ENCODE measurements around the gene XCL2. TPM values are rescaled to one million over a fixed set of nuclear protein-coding genes. Genes with fewer than 3 reads are reported as not detected.

Gene XCL2
- total RNA-seq, 2 donors from 2014 or later = not detected

- no peaks in the 10 kb centered on the region for H3K4me1 ChIP-seq
- H3K36me3 ChIP-seq = no peaks in the 10 kb centered on the region
- H3K4me3 ChIP-seq = no peak overlapping the region
- no peaks in the 10 kb centered on the region for H3K9me3 ChIP-seq
- no peak overlapping the region for H3K27ac ChIP-seq
- H3K27me3 ChIP-seq = no peaks in the 10 kb centered on the region
- DNase-seq (ENCODE audit: low spot score) = no peak
- TF ChIP-seq, protein P1, sequence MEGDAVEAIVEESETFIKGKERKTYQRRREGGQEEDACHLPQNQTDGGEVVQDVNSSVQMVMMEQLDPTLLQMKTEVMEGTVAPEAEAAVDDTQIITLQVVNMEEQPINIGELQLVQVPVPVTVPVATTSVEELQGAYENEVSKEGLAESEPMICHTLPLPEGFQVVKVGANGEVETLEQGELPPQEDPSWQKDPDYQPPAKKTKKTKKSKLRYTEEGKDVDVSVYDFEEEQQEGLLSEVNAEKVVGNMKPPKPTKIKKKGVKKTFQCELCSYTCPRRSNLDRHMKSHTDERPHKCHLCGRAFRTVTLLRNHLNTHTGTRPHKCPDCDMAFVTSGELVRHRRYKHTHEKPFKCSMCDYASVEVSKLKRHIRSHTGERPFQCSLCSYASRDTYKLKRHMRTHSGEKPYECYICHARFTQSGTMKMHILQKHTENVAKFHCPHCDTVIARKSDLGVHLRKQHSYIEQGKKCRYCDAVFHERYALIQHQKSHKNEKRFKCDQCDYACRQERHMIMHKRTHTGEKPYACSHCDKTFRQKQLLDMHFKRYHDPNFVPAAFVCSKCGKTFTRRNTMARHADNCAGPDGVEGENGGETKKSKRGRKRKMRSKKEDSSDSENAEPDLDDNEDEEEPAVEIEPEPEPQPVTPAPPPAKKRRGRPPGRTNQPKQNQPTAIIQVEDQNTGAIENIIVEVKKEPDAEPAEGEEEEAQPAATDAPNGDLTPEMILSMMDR (IDR thresholded peaks at IDR 0.05) = no peak
These were observed 36.0 kb downstream of the XCL2 start for GRCh38 chr1:168507828-168508227.

DNA sequence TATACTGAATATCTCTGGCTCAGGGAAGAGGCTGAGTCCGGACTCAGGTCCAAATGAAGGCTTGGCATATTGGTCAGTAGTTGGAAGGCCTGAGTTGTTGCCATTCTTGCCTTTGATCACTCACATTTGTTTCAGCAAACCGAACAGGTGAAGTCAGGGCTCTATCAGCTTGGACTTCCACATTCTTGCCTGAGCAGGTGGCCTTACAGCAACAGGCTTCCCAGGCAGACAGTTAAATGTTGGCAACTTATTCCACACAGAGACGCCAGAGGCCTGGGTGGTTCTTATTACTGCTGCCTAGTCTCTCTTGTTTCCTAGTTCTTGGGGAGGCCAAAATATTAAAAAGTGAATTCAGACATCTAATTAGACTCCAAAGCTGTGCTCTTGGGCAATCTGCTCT lies 36.6 kb downstream of the XCL2 start:
- no peak overlapping the region for H3K27ac ChIP-seq
- no peak for DNase-seq (ENCODE audit: low spot score)
- no peaks in the 10 kb centered on the region for H3K4me1 ChIP-seq
- TF ChIP-seq, protein P1 (IDR thresholded peaks at IDR 0.05) = no peak
- no peaks in the 10 kb centered on the region for H3K9me3 ChIP-seq
- H3K27me3 ChIP-seq = no peaks in the 10 kb centered on the region
- no peaks in the 10 kb centered on the region for H3K36me3 ChIP-seq
- no peak overlapping the region for H3K4me3 ChIP-seq

DNA sequence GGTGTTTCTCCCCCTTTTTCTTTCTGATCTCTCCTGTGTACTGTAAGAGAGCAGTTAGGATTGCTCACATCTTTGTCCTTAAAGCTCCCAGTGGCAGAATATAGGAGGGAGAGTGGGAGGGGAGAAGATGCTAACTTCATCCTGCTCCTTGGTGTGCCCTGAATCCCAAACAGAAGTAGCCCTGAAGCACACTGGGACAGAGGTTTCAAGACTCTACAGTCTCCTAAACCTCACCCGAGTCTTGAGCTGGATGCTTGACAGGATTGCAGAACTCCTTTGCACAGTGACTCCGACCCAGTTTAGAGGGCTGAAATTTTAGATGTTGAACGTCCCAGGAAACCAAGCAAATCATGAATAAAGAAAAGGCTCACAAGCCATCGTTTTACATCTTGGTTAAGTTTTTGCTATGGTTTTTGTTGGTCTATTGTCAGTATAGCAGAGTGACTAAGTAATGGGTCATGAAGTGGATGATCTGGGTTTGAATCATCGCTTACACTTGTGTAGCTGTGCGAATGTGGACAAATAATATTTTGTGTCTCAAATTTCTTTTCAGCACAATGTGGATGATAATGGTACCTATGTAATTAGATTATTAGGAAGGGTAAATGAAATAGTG lies 37.5 kb downstream of the XCL2 start:
- H3K4me3 ChIP-seq = no peak overlapping the region
- no peaks in the 10 kb centered on the region for H3K9me3 ChIP-seq
- TF ChIP-seq, protein P1 (IDR thresholded peaks at IDR 0.05) = no peak
- no peak for DNase-seq (ENCODE audit: low spot score)
- H3K36me3 ChIP-seq = no peaks in the 10 kb centered on the region
- H3K4me1 ChIP-seq = no peaks in the 10 kb centered on the region
- no peak overlapping the region for H3K27ac ChIP-seq
- H3K27me3 ChIP-seq = no peaks in the 10 kb centered on the region

DNA sequence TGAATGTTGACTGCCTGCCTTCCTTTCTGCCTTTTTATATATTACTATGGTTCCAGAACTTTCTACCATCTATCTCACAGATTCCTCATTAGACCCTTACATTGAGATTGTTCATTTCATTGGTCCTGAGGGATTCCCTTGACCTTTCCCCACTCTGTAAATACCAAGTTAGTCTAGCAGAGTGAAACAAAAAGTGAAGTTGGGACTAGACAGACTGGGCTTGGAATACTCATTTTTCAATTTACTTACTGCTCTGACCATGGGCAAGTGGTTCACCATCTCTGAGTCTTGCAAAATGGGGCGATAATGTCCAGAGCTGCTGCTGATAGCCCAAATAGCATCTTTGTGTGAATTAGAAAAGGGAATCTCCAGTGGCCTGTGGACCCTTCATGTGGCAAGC lies 38.8 kb downstream of the XCL2 start:
- no peaks in the 10 kb centered on the region for H3K4me1 ChIP-seq
- no peak for DNase-seq (ENCODE audit: low spot score)
- H3K9me3 ChIP-seq = no peaks in the 10 kb centered on the region
- H3K4me3 ChIP-seq = no peak overlapping the region
- H3K27ac ChIP-seq = no peak overlapping the region
- H3K27me3 ChIP-seq = no peaks in the 10 kb centered on the region
- TF ChIP-seq, protein P1 (IDR thresholded peaks at IDR 0.05) = no peak
- H3K36me3 ChIP-seq = no peaks in the 10 kb centered on the region

DNA sequence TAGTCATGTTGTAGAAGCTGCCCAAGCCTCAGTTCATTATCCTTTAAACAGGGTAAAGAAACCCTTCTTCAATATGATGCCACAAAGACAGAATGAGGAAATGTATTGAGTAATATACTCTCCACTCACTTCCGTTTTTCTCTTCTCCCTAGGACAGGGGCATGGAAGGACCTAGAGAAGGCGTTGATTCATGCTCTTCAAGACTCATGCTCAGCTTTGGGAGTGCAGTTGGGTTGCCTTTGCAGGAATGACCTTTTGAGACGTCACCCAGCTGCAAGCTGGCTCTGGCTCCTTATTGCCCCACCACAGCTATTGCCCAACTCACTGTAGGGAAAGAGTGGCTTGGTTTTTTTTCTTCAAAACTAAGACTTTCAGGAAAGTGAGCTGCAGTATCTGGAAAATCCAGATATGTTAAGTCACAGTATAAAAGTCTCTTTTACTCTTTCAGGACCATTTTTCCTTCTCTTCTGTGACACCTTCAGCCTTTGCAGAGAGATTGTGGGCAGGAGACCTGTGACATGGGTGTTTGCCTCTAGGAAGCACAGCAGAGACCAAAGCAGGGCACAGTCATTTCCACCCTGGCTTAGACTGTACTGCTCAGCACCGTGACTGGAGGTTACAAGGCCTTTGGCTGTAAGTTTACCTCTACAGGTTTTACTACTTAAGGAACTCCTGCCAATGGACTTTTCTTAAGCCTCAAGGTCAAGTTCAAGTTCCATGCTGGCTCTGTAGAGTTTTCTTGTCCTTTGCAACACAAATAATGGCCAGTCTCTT lies 39.5 kb downstream of the XCL2 start:
- Histone ChIP-seq H3K27me3 (no peaks in the 10 kb centered on the region), H3K36me3 (no peaks in the 10 kb centered on the region), H3K4me1 (no peaks in the 10 kb centered on the region), H3K9me3 (no peaks in the 10 kb centered on the region), H3K4me3 (no peak overlapping the region), H3K27ac (no peak overlapping the region)
- DNase-seq (ENCODE audit: low spot score) = peak; percentile 86
- TF ChIP-seq, protein P1 (IDR thresholded peaks at IDR 0.05) = no peak

Data from right atrium auricular region (tissue), 2 donors.